Measurements from ENCODE around the gene PRR15. TPM values are rescaled to one million over a fixed set of nuclear protein-coding genes. Genes with fewer than 3 reads are reported as not detected.

Gene PRR15
- total and polyA plus RNA-seq, 2 donors from 2014 or later, result 21.2 to 27.5 TPM

- no peak for DNase-seq
- no peaks in the 10 kb centered on the region for H3K36me3 ChIP-seq (ENCODE audit: control insufficient read depth in 2 of 3, insufficient read depth in 3 of 3, low read length in 3 of 3)
- H3K4me1 ChIP-seq (ENCODE audit: control insufficient read depth in 2 of 3, insufficient read depth in 2 of 3, low read depth in 1 of 3, low read length in 3 of 3), result peaks cover 0 to 6% (median 0%) of the 10 kb centered on the region in 3 donors
- FAIRE-seq, result no peak
- H3K9me3 ChIP-seq (ENCODE audit: control insufficient read depth in 2 of 3, insufficient read depth in 1 of 3, low read length in 3 of 3), result no peaks in the 10 kb centered on the region
- H3K9ac ChIP-seq (ENCODE audit: low read length in 3 of 3), result no peak overlapping the region
- no peak overlapping the region for H3K4me3 ChIP-seq (ENCODE audit: low read length in 3 of 3)
- TF ChIP-seq CTCF (IDR thresholded peaks at IDR 0.05; ENCODE audit: borderline replicate concordance, extremely low read depth, insufficient read depth), result no peak
- H3K27me3 ChIP-seq (ENCODE audit: control insufficient read depth, insufficient read depth, low read length), result peaks cover 9% of the 10 kb centered on the region
- intact Hi-C loops (cut with DNase I), result no loop called here
- no peak overlapping the region for H3K27ac ChIP-seq (ENCODE audit: low read depth in 2 of 2, low read length in 2 of 2)
These were observed 2.4 kb upstream of the PRR15 start for GRCh38 chr7:29561271-29561670.

DNA sequence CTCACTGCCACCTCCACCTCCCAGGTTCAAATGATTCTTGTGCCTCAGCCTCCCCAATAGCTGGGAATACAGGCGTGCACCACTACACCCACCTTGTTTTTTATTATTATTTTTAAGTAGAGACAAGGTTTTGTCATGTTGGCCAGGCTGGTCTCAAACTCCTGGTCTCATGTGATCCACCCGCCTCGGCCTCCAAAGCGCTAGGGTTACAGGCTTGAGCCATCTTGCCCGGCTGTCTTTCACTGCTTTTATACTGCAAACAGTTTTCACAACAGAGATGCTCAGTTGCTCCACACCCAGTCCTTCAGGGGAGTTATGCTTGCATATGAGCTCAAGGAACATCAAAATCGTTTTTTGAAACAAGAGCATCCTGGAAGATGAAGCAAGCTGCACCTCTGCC is 1.3 kb upstream of the PRR15 start:
- Histone ChIP-seq H3K27me3 (ENCODE audit: control insufficient read depth, insufficient read depth, low read length) (peaks cover 13% of the 10 kb centered on the region), H3K9ac (ENCODE audit: low read length in 3 of 3) (no peak overlapping the region)
- FAIRE-seq, result no peak

DNA sequence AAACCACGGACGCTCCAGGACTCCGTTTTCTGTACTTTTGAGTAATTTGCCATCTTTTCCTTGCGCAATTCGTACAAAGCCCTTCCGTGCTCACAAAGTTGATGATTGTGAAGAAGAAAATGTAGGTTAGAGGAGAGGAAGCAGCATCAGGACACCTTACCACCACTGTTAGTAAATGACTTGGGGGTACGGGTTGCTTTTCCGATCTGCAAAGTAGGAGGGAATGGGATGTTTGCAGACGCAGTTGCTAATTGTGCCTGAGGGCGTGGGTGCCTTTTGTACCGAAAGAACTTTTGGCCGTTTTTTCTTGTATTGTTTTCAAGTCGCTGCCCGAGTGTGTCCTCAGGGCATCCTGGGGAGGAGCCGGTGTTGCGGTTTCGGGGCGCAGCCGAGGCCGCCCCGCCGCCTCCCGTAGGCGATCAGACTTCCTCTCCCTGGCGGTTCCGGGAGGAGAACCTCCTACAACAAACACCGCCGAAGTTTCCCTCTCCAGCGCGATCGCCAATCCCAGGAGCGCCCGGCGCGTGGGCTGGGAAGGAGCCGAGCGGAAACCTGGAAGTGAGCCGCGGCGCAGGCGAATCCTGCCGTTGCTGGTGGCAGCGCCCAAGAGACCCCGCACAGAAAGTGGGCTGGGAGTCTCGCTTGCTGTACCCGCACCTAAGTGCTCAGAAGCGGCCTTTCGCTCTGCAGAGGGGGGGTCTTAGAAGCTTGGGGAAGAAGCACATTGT is 1.0 kb downstream of the PRR15 start:
- TF ChIP-seq CTCF (IDR thresholded peaks at IDR 0.05; ENCODE audit: borderline replicate concordance, extremely low read depth, insufficient read depth), result no peak
- Histone ChIP-seq H3K36me3 (ENCODE audit: control insufficient read depth in 2 of 3, insufficient read depth in 3 of 3, low read length in 3 of 3) (no peaks in the 10 kb centered on the region), H3K4me3 (ENCODE audit: low read length in 3 of 3) (peak overlapping the region; percentile 77 to 95 (median 92)), H3K27ac (ENCODE audit: low read depth in 2 of 2, low read length in 2 of 2) (peak overlapping the region; percentile 88 to 90), H3K4me1 (ENCODE audit: control insufficient read depth in 2 of 3, insufficient read depth in 2 of 3, low read depth in 1 of 3, low read length in 3 of 3) (peaks cover 0 to 6% (median 2%) of the 10 kb centered on the region in 3 donors), H3K9me3 (ENCODE audit: control insufficient read depth in 2 of 3, insufficient read depth in 1 of 3, low read length in 3 of 3) (no peaks in the 10 kb centered on the region), H3K27me3 (ENCODE audit: control insufficient read depth, insufficient read depth, low read length) (peaks cover 16% of the 10 kb centered on the region), H3K9ac (ENCODE audit: low read length in 3 of 3) (peak overlapping the region; percentile 48 to 83 (median 50))
- intact Hi-C loops (cut with DNase I), result no loop called here
- DNase-seq, result peak; percentile 64 to 86 (median 78)
- FAIRE-seq, result no peak

More for the DNA sequence above, 1.3 kb upstream of the PRR15 start:
- intact Hi-C loops (cut with DNase I), result no loop called here
- Histone ChIP-seq H3K9me3 (ENCODE audit: control insufficient read depth in 2 of 3, insufficient read depth in 1 of 3, low read length in 3 of 3) (no peaks in the 10 kb centered on the region), H3K36me3 (ENCODE audit: control insufficient read depth in 2 of 3, insufficient read depth in 3 of 3, low read length in 3 of 3) (no peaks in the 10 kb centered on the region), H3K4me3 (ENCODE audit: low read length in 3 of 3) (peak overlapping the region in 2 of 3 donors; percentile 16 to 95), H3K4me1 (ENCODE audit: control insufficient read depth in 2 of 3, insufficient read depth in 2 of 3, low read depth in 1 of 3, low read length in 3 of 3) (peaks cover 0 to 6% (median 1%) of the 10 kb centered on the region in 3 donors), H3K27ac (ENCODE audit: low read depth in 2 of 2, low read length in 2 of 2) (no peak overlapping the region)
- no peak for TF ChIP-seq CTCF (IDR thresholded peaks at IDR 0.05; ENCODE audit: borderline replicate concordance, extremely low read depth, insufficient read depth)
- DNase-seq, result no peak

All from kidney (tissue), 14 donors.